H9 (cell line): ENCODE results near the gene PIAS1. TPM values are rescaled to one million over a fixed set of nuclear protein-coding genes. Genes with fewer than 3 reads are reported as not detected.

Source experiments
- DNase-seq: peaks from one replicate; pipeline ENCODE4 v3.0.0-alpha.2; 2017
- H2AFZ ChIP-seq: one replicate; pipeline ENCODE4 v1.6.1; 2013; ENCODE audit warnings: mild to moderate bottlenecking, low read length, control low read depth, moderate library complexity
- H2AK5ac ChIP-seq: 2 replicates; pipeline ENCODE4 v1.6.1; 2013; ENCODE audit warnings: low read length, control low read depth, mixed read lengths; ENCODE audit not compliant: insufficient read length
- H2BK120ac ChIP-seq: one replicate; pipeline ENCODE4 v1.6.1; 2013; ENCODE audit warnings: low read depth, mild to moderate bottlenecking, low read length, control low read depth, inconsistent platforms; ENCODE audit not compliant: poor library complexity, severe bottlenecking
- H2BK12ac ChIP-seq: 2 replicates; pipeline ENCODE4 v1.6.1; 2013; ENCODE audit warnings: low read length, control low read depth, mixed read lengths, low read depth; ENCODE audit not compliant: insufficient read length
- H2BK15ac ChIP-seq: 2 replicates; pipeline ENCODE4 v1.6.1; 2013; ENCODE audit warnings: low read depth, low read length, control low read depth
- H2BK20ac ChIP-seq: one replicate; pipeline ENCODE4 v1.6.1; 2013; ENCODE audit warnings: low read depth, mild to moderate bottlenecking, low read length, control low read depth, inconsistent platforms; ENCODE audit not compliant: poor library complexity, severe bottlenecking
- H2BK5ac ChIP-seq: 2 replicates; pipeline ENCODE4 v1.6.1; 2013; ENCODE audit warnings: low read length, control low read depth, mixed read lengths; ENCODE audit not compliant: insufficient read length
- H3K14ac ChIP-seq: 2 replicates; pipeline ENCODE4 v1.6.1; 2013; ENCODE audit warnings: low read length, control low read depth; ENCODE audit not compliant: insufficient read depth
- H3K18ac ChIP-seq: 2 replicates; pipeline ENCODE4 v1.6.1; 2013; ENCODE audit warnings: low read depth, mild to moderate bottlenecking, mixed read lengths, low read length, control low read depth; ENCODE audit not compliant: insufficient read length
- H3K23ac ChIP-seq: 2 replicates; pipeline ENCODE4 v1.6.1; 2013; ENCODE audit warnings: low read length, control low read depth, mixed read lengths, low read depth; ENCODE audit not compliant: insufficient read length
- H3K23me2 ChIP-seq: 2 replicates; pipeline ENCODE4 v1.6.1; 2013; ENCODE audit warnings: low read depth, mild to moderate bottlenecking, mixed read lengths, low read length, control low read depth; ENCODE audit not compliant: insufficient read length, poor library complexity, severe bottlenecking
- H3K27ac ChIP-seq: 2 replicates; pipeline ENCODE4 v1.5.1; 2013; ENCODE audit warnings: low read length, control low read depth, mixed read lengths, low read depth; ENCODE audit not compliant: insufficient read length
- H3K27me3 ChIP-seq: 2 replicates; pipeline ENCODE4 v1.6.1; 2013; ENCODE audit warnings: low read length, control low read depth, inconsistent platforms; ENCODE audit not compliant: insufficient read depth
- H3K4ac ChIP-seq: 2 replicates; pipeline ENCODE4 v1.6.1; 2013; ENCODE audit warnings: low read depth, mild to moderate bottlenecking, control low read depth, inconsistent platforms, low read length, moderate library complexity
- H3K4me1 ChIP-seq: 2 replicates; pipeline ENCODE4 v1.6.1; 2013; ENCODE audit warnings: low read length, control low read depth, inconsistent platforms; ENCODE audit not compliant: insufficient read depth
- H3K4me2 ChIP-seq: 2 replicates; pipeline ENCODE4 v1.6.1; 2013; ENCODE audit warnings: low read length, control low read depth, mixed read lengths; ENCODE audit not compliant: insufficient read length, insufficient read depth
- H3K56ac ChIP-seq: 2 replicates; pipeline ENCODE4 v1.6.1; 2013; ENCODE audit warnings: low read depth, mild to moderate bottlenecking, mixed read lengths, low read length, control low read depth; ENCODE audit not compliant: insufficient read length
- H3K79me1 ChIP-seq: 2 replicates; pipeline ENCODE4 v1.6.1; 2013; ENCODE audit warnings: low read depth, mild to moderate bottlenecking, moderate library complexity, low read length, control low read depth, inconsistent platforms; ENCODE audit not compliant: insufficient read depth, poor library complexity, severe bottlenecking
- H3K79me2 ChIP-seq: 2 replicates; pipeline ENCODE4 v1.6.1; 2013; ENCODE audit warnings: low read length, control low read depth, inconsistent platforms; ENCODE audit not compliant: insufficient read depth
- H3K9ac ChIP-seq: 2 replicates; pipeline ENCODE4 v1.6.1; 2013; ENCODE audit warnings: low read length, control low read depth, mixed read lengths; ENCODE audit not compliant: insufficient read length; ENCODE audit errors: extremely low read depth
- H3K9me3 ChIP-seq: one replicate; pipeline ENCODE4 v1.6.1; 2013; ENCODE audit warnings: low read depth, low read length, inconsistent platforms; ENCODE audit not compliant: control insufficient read depth
- H3T11ph ChIP-seq: one replicate; pipeline ENCODE4 v1.6.1; 2013; ENCODE audit warnings: mild to moderate bottlenecking, low read length, control low read depth, inconsistent platforms
- H4K20me1 ChIP-seq: one replicate; pipeline ENCODE4 v1.6.1; 2013; ENCODE audit not compliant: control insufficient read depth, insufficient read length, insufficient read depth
- H4K5ac ChIP-seq: 2 replicates; pipeline ENCODE4 v1.6.1; 2013; ENCODE audit warnings: low read depth, mild to moderate bottlenecking, mixed read lengths, low read length, control low read depth; ENCODE audit not compliant: insufficient read length
- H4K8ac ChIP-seq: replicated peaks from 2 replicates; pipeline ENCODE4 v1.6.1; 2013; ENCODE audit warnings: low read length, control low read depth, mixed read lengths, low read depth; ENCODE audit not compliant: insufficient read length
- H4K91ac ChIP-seq: 2 replicates; pipeline ENCODE4 v1.6.1; 2013; ENCODE audit warnings: low read depth, mild to moderate bottlenecking, moderate library complexity, mixed read lengths, low read length, control low read depth; ENCODE audit not compliant: insufficient read length
- H3K27ac Mint-ChIP-seq, 3 experiments: 2 replicates in 2 of 3; 3 replicates in 1 of 3; pipeline ENCODE4 v1.8.0; 2020 to 2021; ENCODE audit warnings: mixed read lengths in 3 of 3, mild to moderate bottlenecking in 1 of 3, moderate library complexity in 1 of 3
- H3K27me3 Mint-ChIP-seq: 2 replicates; pipeline ENCODE4 v1.8.0; 2021; ENCODE audit warnings: low read depth, mild to moderate bottlenecking, moderate library complexity, mixed read lengths
- H3K36me3 Mint-ChIP-seq, 3 experiments: 2 replicates in 2 of 3; 3 replicates in 1 of 3; pipeline ENCODE4 v1.8.0; 2020 to 2021; ENCODE audit warnings: low read depth in 3 of 3, mixed read lengths in 3 of 3; ENCODE audit not compliant: insufficient read depth in 1 of 3
- H3K4me1 Mint-ChIP-seq, 2 experiments: 2 replicates each; pipeline ENCODE4 v1.8.0; 2020; ENCODE audit warnings: mixed read lengths in 2 of 2
- H3K4me3 Mint-ChIP-seq, 2 experiments: 2 replicates in 1 of 2; 3 replicates in 1 of 2; pipeline ENCODE4 v1.8.0; 2020 to 2021; ENCODE audit warnings: mild to moderate bottlenecking in 2 of 2, mixed read lengths in 2 of 2, moderate library complexity in 1 of 2
- H3K9me3 Mint-ChIP-seq, 2 experiments: 2 replicates in 1 of 2; 3 replicates in 1 of 2; pipeline ENCODE4 v1.8.0; 2020; ENCODE audit warnings: mild to moderate bottlenecking in 2 of 2, mixed read lengths in 2 of 2, moderate library complexity in 1 of 2
- CTCF ChIP-seq: fragments of 200-600 bp; sonication (generic); conservative IDR thresholded peaks from 3 replicates; pipeline ENCODE4 v1.8.0; 2021; ENCODE audit warnings: antibody characterized with exemption, mild to moderate bottlenecking
- WGBS: extraction: QIAGEN DNeasy Blood & Tissue Kit; methylation state at CpG from one replicate; pipeline ENCODE4 v1.1.7; 2013; ENCODE audit warnings: missing lambda C conversion rate, low lambda C conversion rate, mixed read lengths; ENCODE audit not compliant: insufficient read length; ENCODE audit errors: extremely low coverage; 5-methylcytosine and 5-hydroxymethylcytosine counted together
- total RNA-seq: library from RNA; stranded (reverse); gene quantifications from 2 replicates; pipeline ENCODE4 v1.2.1, GENCODE V29; 2021

PIAS1 gene
- total RNA-seq, 1 experiment from 2014 or later, result 31.1 TPM

DNA sequence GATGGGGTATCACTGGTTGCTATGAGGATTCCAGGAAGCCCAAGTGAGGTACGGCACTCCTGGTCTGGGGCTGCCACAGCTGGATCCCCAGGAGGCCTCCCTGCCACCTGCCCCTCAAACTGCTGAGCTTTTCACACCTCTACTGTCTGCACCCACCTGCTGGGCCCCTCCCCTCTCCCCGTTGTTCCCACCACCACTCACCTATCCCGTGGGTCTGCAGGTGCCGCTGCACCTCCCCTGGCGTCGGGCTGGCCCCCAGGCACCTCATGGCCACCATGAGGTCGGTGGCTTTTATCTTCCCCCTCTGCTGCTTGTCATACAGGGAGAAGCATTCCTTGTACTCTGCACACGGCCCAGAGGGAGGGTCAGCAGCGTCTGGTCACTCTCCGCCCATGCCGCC is 145.2 kb downstream of the PIAS1 start:
- H3K4me3 Mint-ChIP-seq, result no peak overlapping the region
- Histone ChIP-seq H2AFZ (no peak overlapping the region), H2BK15ac (no peak overlapping the region), H2AK5ac (no peak overlapping the region), H3K4ac (no peak overlapping the region), H2BK20ac (no peak overlapping the region), H2BK120ac (no peak overlapping the region), H4K20me1 (no peaks in the 10 kb centered on the region), H3K9me3 (no peaks in the 10 kb centered on the region), H3K4me2 (no peak overlapping the region), H4K8ac (no peak overlapping the region), H4K91ac (no peak overlapping the region), H3K23ac (no peak overlapping the region), H3K27ac (no peak overlapping the region), H3K14ac (no peak overlapping the region), H3K23me2 (no peaks in the 10 kb centered on the region), H3K79me2 (no peaks in the 10 kb centered on the region), H3K79me1 (no peaks in the 10 kb centered on the region), H2BK12ac (no peak overlapping the region), H3K18ac (no peak overlapping the region), H3K4me1 (no peaks in the 10 kb centered on the region; the same call in 1 of the 2 replicates), H3T11ph (no peak overlapping the region), H3K27me3 (no peaks in the 10 kb centered on the region), H3K56ac (no peak overlapping the region), H3K9ac (no peak overlapping the region), H4K5ac (no peak overlapping the region), H2BK5ac (no peak overlapping the region)
- peaks cover 0 to 17% (median 2%) of the 10 kb centered on the region in 3 experiments; a peak in 5 of 7 replicates for H3K36me3 Mint-ChIP-seq
- no peak for DNase-seq
- peak overlapping the region in 1 of 3 experiments; percentile 28; a peak in 1 of 7 replicates for H3K27ac Mint-ChIP-seq
- WGBS, result no CpG with 5 or more reads among the region's 11 CpGs
- H3K9me3 Mint-ChIP-seq, result no peaks in the 10 kb centered on the region
- peaks cover 23 to 35% of the 10 kb centered on the region in 2 experiments for H3K4me1 Mint-ChIP-seq
- TF ChIP-seq CTCF, result no peak
- no peaks in the 10 kb centered on the region; the same call in none of the 2 replicates for H3K27me3 Mint-ChIP-seq
